ENCODE results near the gene TTYH3.

DNA sequence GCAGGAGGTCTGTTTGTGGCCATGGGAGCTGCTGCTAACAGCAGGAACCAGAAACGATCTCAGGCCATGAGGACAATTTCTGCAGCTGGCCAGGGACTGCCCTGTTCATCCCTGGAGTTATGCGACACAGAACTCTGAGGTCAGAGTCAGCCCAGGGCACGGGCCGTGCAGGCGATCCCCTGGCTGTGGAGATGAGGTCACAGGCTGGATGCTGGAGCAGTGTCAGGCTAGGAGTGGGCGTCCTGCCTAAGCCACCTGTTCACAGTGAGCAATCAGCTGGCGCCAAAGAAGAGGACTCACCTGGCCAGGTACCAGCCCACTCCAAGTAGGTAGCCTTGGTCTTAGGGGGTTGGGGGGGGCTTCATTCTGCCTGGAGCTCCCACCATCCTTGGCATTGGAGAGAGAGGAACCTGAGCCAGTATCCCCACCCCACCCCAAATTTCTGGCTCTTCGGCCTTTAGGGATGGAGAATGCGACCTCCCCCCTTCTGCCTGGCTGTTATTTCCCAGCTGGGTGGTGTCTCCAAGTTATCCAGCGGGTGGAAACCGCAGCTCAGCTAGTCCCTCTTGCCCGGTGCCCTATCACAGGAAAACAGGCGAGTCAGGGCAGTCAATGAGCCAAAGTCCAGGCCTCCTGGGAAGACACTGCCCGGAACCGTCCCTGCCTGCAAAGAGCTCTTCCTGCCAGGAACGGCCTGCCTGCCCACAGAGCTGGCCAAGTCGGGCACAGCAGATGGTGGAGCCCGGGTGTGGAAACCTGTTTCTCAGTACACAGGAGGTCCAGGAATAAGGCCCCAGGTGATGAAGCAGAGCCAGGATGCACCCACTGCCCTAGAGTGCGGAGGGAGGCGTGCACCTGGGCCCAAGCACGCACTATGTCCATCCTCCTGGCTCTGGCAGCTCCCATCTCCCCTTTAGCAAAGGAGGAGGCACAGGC lies 1.8 kb upstream of the TTYH3 start:
- TF ChIP-seq ERF (CRISPR knock-in tag; IDR thresholded peaks at IDR 0.05) (no peak), CHD4 (IDR thresholded peaks at IDR 0.05; ENCODE audit: insufficient read depth, insufficient replicate concordance, low read depth, low read length, poor library complexity, severe bottlenecking) (no peak), POLR2A (conservative IDR thresholded peaks at IDR 0.05) (no peak), XRCC4 (IDR thresholded peaks at IDR 0.05; ENCODE audit: extremely low read depth, insufficient read depth, insufficient read length) (no peak)
- TF ChIP-seq, protein P1, sequence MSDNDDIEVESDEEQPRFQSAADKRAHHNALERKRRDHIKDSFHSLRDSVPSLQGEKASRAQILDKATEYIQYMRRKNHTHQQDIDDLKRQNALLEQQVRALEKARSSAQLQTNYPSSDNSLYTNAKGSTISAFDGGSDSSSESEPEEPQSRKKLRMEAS (CRISPR knock-in tag; IDR thresholded peaks at IDR 0.05) = no peak
